Measurements from ENCODE around the gene GRM4.

GRM4 gene

DNA sequence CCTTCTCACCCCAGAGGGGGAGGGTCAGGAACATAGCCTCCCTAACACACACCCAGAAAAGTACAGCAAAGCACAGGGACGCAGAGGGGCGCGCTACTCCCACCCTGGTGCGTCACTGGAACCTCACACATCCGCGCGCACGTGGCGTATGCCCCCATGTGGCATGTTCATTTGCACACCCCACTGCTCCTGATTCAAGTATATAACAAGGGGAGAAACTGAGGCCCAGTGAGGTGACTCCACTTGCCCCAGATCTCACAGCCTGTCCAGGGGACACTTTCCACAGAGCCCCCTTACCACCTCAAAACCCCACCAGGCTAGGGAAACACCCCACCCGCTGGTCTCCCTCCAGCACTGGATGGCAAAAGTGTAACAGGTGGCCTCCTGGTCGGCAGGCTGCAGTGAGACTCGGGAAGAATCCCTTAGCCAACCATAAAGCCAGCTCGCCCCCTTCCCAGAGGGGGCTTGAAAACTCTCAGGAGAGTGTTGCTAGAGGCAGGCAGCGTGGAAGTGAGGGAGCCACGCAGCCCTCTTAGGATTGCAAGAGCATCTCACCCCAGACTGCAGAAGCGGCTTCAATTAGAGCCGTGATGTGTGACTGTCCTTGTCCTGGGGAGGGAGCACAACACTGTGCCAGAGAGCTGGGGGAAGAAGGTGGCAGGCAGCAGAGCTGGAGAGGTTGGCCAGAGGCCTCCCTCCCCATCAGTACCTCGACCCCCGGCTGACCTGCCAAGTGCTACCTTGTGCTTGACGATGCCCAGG is at the start of gene GRM4:
Gene GRM4 (minus strand): TSS at position 67 of the 762 bp plus-strand sequence. CDS start 12,591 bp downstream, outside the sequence.
- TF ChIP-seq GATA3 (IDR thresholded peaks at IDR 0.05; ENCODE audit: low read depth, low read length) (no peak), GATA2 (IDR thresholded peaks at IDR 0.05; ENCODE audit: low read depth, low read length) (no peak)

DNA sequence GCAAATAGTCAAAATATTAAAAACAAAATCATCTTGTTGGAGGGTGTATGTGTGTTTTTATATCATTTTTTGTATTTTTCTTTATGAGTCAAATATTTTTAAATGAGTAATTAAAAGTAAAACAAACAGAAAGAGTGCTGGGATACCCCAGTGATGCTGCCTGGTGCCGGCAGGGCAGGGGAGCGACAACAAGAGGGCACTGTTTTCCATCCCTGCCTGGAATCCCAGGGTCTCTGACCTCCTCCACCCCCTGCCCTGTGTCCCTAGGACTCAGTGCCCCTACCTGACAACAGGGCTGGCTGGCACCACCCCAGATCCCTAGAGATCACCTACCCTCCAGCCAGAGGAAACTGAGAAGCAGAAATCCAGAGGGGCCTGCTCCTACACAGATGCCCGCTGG is 48.9 kb upstream of the GRM4 start:
- TF ChIP-seq GATA2 (IDR thresholded peaks at IDR 0.05; ENCODE audit: low read depth, low read length) (no peak), GATA3 (IDR thresholded peaks at IDR 0.05; ENCODE audit: low read depth, low read length) (no peak)

DNA sequence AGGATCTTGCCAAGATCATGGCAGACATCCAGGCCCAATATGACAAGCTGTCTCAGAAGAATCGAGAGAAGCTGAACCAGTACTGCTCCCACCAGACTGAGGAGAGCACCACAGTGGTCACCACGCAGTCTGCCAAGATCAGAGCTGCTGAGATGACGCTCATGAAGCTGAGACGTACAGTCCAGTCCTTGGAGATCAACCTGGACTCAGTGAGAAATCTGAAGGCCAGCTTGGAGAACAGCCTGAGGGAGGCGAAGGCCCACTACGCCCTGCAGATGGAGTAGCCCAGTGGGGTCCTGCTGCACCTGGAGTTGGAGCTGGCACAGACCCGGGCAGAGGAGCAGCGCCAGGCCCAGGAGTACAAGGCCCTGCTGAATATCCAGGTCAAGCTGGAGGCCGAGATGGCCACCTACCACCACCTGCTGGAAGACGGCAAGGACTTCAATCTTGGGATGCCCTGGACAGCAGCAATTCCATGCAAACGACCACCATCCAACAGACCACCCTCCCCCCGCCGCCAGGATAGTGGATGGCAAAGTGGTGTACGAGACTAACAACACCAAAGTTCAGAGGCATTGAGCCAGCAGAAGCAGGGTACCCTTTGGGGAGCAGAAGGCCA is 44.7 kb upstream of the GRM4 start:
- TF ChIP-seq GATA2 (IDR thresholded peaks at IDR 0.05; ENCODE audit: low read depth, low read length): no peak
- TF ChIP-seq GATA3 (IDR thresholded peaks at IDR 0.05; ENCODE audit: low read depth, low read length): no peak

DNA sequence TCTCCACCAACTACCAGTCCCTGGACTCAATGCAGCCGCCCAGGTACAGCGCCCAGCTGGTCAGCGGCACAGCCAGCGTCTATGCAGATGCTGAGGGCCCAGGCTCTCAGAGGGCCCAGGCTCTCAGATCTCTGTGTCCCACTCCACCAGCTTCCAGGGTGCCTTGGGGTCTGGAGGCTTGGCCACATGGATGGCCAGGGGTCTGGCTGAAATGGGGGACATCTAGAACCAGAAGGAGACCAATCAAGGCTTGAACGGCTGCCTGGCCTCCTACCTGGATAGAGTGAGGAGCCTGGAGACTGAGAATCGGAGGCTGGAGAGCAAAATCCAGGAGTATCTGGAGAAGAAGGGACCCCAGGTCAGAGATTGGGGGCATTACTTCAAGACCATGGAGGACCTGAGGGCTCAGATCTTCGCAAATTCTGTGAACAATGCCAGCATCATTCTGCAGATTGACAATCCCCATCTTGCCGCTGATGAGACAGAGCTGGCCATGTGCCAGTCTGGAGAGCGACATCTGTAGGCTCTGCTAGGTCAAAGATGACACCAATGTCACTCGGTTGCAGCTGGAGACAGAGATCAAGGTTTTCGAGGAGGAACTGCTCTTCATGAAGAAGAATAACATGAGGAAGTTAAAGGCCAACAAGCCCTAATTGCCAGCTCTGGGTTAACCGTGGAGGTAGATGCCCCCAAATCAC is 44.1 kb upstream of the GRM4 start:
- no peak for TF ChIP-seq GATA2 (IDR thresholded peaks at IDR 0.05; ENCODE audit: low read depth, low read length)
- TF ChIP-seq GATA3 (IDR thresholded peaks at IDR 0.05; ENCODE audit: low read depth, low read length): no peak

DNA sequence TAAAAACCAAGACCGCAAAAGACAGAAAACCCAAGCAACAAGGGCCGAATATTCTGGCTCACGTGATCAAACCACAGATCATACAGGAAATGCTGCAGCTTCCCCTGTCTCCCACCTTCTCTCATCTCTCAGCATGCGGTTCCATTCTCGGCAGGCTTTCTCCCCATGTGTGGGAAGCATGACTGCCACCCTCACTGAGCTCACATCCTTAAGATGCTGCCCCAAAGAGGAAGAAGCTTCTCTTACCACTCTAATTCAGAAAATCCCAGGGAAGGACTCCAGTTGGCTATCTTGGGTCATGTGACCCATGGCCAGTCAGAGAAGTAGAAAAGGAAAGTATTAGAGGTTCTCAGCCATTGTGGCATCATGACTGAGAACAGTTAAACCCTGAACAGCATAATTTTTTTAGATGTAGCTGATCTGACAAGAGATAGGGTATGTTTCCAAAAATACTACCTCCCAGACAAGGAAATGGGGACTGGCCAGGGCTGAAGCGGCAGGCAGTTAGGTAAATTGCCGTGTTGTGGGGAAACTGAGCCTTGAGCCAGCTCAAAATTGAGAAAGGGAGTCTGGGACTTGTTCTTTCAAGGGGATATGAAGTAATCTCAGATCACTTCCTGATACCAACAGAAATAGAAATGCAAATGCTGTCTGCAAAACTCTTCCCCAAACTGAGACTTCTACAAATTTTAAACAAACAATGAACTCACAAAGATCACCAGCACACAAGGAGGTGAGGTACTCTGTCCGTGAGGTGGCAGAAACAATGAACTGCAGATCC is 37.1 kb upstream of the GRM4 start:
- TF ChIP-seq GATA2 (IDR thresholded peaks at IDR 0.05; ENCODE audit: low read depth, low read length): no peak
- TF ChIP-seq GATA3 (IDR thresholded peaks at IDR 0.05; ENCODE audit: low read depth, low read length): no peak

DNA sequence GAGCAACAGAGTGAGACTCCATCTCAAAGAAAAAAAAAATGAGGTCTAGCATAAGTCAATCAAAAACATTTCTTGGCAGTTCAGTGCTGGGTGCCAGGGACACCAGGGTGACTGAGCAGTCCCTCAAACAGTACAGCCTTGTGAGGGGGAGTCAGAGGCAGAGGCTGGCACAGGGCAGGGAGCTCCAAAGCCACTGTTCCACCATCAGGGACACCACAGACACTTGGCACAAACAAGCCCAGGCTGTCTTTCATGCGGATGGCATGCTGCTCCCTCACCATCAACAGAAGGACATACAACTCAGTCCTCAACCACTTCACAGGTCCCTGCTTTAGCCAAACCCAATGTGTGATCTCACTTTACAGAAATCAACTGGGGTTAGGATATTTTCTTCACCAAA is 36.0 kb upstream of the GRM4 start:
- TF ChIP-seq GATA2 (IDR thresholded peaks at IDR 0.05; ENCODE audit: low read depth, low read length) (no peak), GATA3 (IDR thresholded peaks at IDR 0.05; ENCODE audit: low read depth, low read length) (no peak)

DNA sequence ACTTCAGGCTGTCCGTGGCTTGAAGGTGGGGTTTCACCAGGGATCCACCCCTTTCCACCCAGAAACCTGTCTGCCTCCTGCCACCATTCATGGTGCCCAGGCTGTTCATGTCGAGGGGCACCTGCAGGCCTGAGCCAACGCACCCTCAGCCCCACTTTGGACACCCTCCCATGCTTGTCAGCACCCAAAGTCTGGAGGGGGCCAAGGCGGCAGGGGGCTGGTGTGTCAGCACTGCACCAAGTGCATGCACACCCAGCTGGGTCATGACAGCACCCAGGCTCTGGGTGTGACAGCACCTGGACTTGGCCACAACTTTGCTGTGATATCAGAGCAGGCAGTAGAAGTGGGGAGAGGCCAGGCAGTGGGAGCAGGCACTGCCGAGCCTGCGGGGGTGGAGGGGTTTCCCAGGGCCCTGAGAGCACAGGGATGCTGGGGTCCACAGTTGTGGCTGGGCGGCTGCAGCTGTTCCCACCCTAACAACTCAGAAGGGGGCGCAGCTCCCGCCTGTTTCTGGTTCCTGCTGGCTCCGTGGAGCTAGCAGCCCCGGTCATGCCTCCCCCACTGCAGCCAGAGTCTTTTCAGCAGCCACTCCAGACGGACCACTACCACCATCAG is 33.3 kb upstream of the GRM4 start:
- no peak for TF ChIP-seq GATA2 (IDR thresholded peaks at IDR 0.05; ENCODE audit: low read depth, low read length)
- no peak for TF ChIP-seq GATA3 (IDR thresholded peaks at IDR 0.05; ENCODE audit: low read depth, low read length)

DNA sequence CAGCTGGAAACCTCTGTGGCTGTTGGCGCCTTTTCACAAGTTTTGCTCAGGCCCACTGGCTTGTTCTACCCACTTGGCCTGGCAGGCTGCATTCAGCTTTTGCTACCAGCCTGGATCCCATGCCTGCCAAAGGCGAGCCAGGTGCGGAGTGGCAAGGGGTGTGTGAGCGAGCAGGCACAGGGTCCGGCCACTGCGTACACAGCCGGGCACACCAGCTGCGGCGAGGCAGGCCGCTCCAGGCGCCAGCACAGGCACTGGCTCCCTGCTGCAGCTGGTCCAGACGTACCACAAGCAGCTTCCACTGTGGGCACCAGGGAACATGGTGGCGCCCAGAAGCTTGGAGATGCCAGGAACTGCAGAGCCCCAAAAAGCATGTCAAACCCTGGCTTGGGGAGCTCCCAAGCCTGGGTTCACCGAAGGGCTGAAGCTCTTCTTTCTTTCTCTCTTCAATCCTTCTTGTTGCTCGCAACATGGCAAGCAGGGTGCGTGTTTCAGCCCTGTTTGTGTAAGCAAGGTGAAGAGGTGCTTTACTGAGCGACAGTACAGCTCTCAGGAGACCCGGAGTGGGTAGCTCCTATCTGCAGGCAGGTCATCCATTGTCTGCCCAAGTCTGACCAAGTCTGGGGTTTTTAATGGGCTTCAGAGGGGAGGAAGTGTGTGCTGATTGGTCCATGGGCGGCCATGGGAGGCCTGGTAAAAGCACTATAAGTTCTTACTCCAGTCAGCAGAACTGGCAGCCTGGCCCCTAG is 32.6 kb upstream of the GRM4 start:
- TF ChIP-seq GATA2 (IDR thresholded peaks at IDR 0.05; ENCODE audit: low read depth, low read length): no peak
- no peak for TF ChIP-seq GATA3 (IDR thresholded peaks at IDR 0.05; ENCODE audit: low read depth, low read length)

DNA sequence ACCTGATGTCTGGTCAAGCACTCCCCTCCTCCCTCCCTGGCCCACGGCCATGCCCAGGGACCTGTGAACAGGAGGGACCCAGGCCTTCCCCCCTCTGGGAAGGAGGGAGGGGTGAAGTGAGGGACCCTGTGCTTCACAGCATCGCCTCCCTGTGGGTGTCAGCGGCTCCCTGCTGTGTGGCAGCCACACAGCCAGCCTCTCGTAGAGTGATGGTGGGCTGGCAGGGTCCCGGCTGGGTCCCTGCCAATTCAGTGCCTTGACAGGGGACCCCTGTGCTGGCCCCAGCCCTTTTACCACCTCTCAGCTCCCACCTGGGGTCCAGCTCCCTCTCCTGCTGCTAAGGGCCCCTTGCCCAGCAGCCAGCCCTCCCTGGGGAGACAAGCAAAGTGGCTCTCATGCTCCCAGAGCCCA is 31.3 kb upstream of the GRM4 start:
- TF ChIP-seq GATA3 (IDR thresholded peaks at IDR 0.05; ENCODE audit: low read depth, low read length): no peak
- TF ChIP-seq GATA2 (IDR thresholded peaks at IDR 0.05; ENCODE audit: low read depth, low read length): no peak

DNA sequence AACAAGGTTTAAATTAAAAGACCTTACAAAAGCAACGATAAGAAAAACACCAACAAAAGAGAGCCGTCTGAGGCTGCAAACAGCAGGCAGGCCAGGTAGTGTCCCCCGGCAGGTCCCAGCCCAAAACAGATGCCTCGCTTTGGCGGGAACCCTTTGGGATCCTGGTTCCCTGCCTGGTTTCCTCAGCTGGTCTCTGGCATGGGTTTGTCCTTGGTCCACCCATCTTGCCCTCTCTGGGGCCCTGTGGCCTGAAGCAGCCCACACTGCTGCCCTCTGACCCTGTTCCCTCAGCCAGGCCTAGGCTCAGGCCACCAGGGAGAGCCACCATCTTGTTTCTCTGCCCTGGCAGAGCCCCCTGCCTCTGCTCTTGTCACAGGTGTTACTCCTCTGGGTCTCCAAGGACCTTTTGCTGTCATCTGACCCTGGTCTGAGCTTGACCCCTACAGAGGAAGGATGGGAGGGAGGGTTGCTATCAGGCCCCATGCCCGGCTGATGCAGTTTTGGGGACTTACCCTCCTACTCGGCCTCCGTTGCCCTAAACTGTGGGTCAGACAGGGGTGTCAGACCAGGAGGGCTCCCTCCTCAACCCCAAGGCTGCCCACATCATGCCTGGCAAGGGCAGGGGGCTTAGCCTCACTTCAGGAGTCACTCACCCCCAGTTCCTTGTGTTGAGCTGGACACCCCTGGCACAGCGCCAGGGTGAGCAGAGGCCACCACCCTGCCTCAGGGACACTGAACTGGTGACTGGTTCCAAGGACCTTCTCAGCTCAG is 30.6 kb upstream of the GRM4 start:
- TF ChIP-seq GATA2 (IDR thresholded peaks at IDR 0.05; ENCODE audit: low read depth, low read length) (no peak), GATA3 (IDR thresholded peaks at IDR 0.05; ENCODE audit: low read depth, low read length) (no peak)

DNA sequence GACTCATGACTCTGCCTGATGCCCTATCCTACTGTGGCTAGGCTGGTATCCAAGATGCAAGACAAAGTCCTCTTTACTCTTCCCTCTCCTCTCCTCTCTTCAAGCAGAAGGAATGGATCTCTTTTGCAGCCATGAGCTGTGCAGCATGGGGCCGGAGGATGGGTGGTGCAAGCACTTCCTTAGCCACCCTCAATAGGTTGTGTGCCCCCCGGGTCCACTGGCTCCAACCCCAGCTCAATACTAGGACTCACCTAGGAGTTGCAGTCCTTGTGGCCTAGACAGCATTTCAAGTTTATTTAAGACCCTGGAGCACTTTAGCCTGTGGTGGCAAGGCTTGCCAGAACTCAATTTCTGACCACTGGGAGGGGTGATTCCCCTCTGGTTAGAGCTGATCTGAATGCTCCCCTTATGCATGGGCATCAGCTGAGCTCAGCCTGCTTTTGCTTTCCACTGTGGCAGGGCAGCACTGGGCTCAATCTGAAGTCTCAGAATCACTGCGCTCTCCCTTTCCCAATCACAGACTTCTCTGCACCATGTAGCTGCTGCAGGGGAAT is 29.0 kb upstream of the GRM4 start:
- TF ChIP-seq GATA3 (IDR thresholded peaks at IDR 0.05; ENCODE audit: low read depth, low read length): no peak
- TF ChIP-seq GATA2 (IDR thresholded peaks at IDR 0.05; ENCODE audit: low read depth, low read length): no peak
